ENCODE data around the gene SMURF2.
"Not testable (repeated sequence)": the region's sequence is repeated elsewhere in the genome, so short reads cannot be mapped to it uniquely, and the experiment has no call there.

SMURF2 gene

GRCh38 chr17:64661976-64662773 is at the start of gene SMURF2:
TSS of gene SMURF2 (minus strand) at chr17:64662307. CDS start at chr17:64661880, 427 bp downstream.
- DNase-seq (ENCODE audit: low spot score): peak; percentile 62

GRCh38 chr17:64709481-64709880 is 47.4 kb upstream of the SMURF2 start:
- DNase-seq (ENCODE audit: low spot score): no peak

GRCh38 chr17:64707050-64707591 is 45.0 kb upstream of the SMURF2 start:
- DNase-seq (ENCODE audit: low spot score): no peak

GRCh38 chr17:64706224-64707049 is 44.3 kb upstream of the SMURF2 start:
- DNase-seq (ENCODE audit: low spot score): no peak

GRCh38 chr17:64702815-64703214 is 40.7 kb upstream of the SMURF2 start:
- no peak for DNase-seq (ENCODE audit: low spot score)

GRCh38 chr17:64698725-64699124 is 36.6 kb upstream of the SMURF2 start:
- DNase-seq (ENCODE audit: low spot score): no peak

- DNase-seq (ENCODE audit: low spot score): no peak
Measured at GRCh38 chr17:64694207-64694606, 32.1 kb upstream of the SMURF2 start.

GRCh38 chr17:64692187-64692586 is 30.1 kb upstream of the SMURF2 start:
- no peak for DNase-seq (ENCODE audit: low spot score)

GRCh38 chr17:64689106-64689505 is 27.0 kb upstream of the SMURF2 start:
- no peak for DNase-seq (ENCODE audit: low spot score)

GRCh38 chr17:64688481-64688880 is 26.4 kb upstream of the SMURF2 start:
- DNase-seq (ENCODE audit: low spot score): no peak

GRCh38 chr17:64687961-64688360 is 25.9 kb upstream of the SMURF2 start:
- no peak for DNase-seq (ENCODE audit: low spot score)

GRCh38 chr17:64687376-64687775 is 25.3 kb upstream of the SMURF2 start:
- no peak for DNase-seq (ENCODE audit: low spot score)

GRCh38 chr17:64686705-64687104 is 24.6 kb upstream of the SMURF2 start:
- no peak for DNase-seq (ENCODE audit: low spot score)

GRCh38 chr17:64685705-64686104 is 23.6 kb upstream of the SMURF2 start:
- DNase-seq (ENCODE audit: low spot score): no peak

GRCh38 chr17:64683796-64684195 is 21.7 kb upstream of the SMURF2 start:
- DNase-seq (ENCODE audit: low spot score): no peak

GRCh38 chr17:64682261-64683181 is 20.4 kb upstream of the SMURF2 start:
- DNase-seq (ENCODE audit: low spot score): no peak

GRCh38 chr17:64679710-64680216 is 17.7 kb upstream of the SMURF2 start:
- DNase-seq (ENCODE audit: low spot score): no peak

- DNase-seq (ENCODE audit: low spot score): no peak
Measured at GRCh38 chr17:64676763-64677162, 14.7 kb upstream of the SMURF2 start.

GRCh38 chr17:64670843-64671590 is 8.9 kb upstream of the SMURF2 start:
- not testable (repeated sequence) for DNase-seq (ENCODE audit: low spot score)

GRCh38 chr17:64667807-64668721 is 6.0 kb upstream of the SMURF2 start:
- not testable (repeated sequence) for DNase-seq (ENCODE audit: low spot score)
